Nephron progenitor cell (in vitro differentiated cells): Measurements from ENCODE around the gene BTG4.

Source experiments
- DNase-seq: peaks from one replicate; pipeline ENCODE4 v3.0.0; 2021
- H3K27ac Mint-ChIP-seq: 2 replicates; pipeline ENCODE4 v1.8.0; 2021; ENCODE audit warnings: mild to moderate bottlenecking, moderate library complexity, mixed read lengths
- H3K27me3 Mint-ChIP-seq: 2 replicates; pipeline ENCODE4 v1.8.0; 2021; ENCODE audit warnings: mild to moderate bottlenecking, low read depth, mixed read lengths; ENCODE audit not compliant: poor library complexity
- H3K36me3 Mint-ChIP-seq: 2 replicates; pipeline ENCODE4 v1.8.0; 2021; ENCODE audit warnings: low read depth, mixed read lengths
- H3K4me1 Mint-ChIP-seq: 2 replicates; pipeline ENCODE4 v1.8.0; 2021; ENCODE audit warnings: mixed read lengths
- H3K4me3 Mint-ChIP-seq: 2 replicates; pipeline ENCODE4 v1.8.0; 2021; ENCODE audit warnings: mild to moderate bottlenecking, moderate library complexity, mixed read lengths
- H3K9me3 Mint-ChIP-seq: 2 replicates; pipeline ENCODE4 v1.8.0; 2021; ENCODE audit warnings: mild to moderate bottlenecking, moderate library complexity, mixed read lengths
- TF ChIP-seq, protein P1 (sequence below): fragments of 200-600 bp; sonication (generic); IDR thresholded peaks from 2 replicates; pipeline ENCODE4 v1.5.0; 2021; ENCODE audit warnings: antibody characterized with exemption

The BTG4 gene

DNA sequence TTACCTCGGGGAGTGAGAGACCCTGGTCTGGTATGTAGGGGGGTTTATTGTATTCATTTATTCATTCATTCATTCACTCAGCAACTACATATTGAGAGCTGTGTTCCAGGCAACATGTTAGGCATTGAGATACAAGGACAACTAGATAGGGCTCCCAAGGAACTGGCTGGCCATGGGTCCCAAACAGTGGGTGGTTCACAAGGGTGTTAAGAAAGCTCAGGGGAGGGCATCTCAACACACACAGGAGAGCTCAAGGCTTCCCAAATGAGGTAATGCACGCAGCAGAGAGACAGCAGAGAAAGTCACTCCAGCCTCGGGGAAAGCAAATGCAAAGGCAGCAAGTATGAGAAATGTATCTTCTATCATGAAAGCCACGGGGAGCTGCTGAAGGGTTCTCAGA lies 51.8 kb downstream of the BTG4 start:
- Mint-ChIP-seq H3K9me3 (no peaks in the 10 kb centered on the region), H3K27ac (no peak overlapping the region), H3K4me1 (peaks cover 7% of the 10 kb centered on the region), H3K4me3 (no peak overlapping the region), H3K27me3 (peaks cover 36% of the 10 kb centered on the region), H3K36me3 (no peaks in the 10 kb centered on the region)
- no peak for DNase-seq
- TF ChIP-seq, protein P1, sequence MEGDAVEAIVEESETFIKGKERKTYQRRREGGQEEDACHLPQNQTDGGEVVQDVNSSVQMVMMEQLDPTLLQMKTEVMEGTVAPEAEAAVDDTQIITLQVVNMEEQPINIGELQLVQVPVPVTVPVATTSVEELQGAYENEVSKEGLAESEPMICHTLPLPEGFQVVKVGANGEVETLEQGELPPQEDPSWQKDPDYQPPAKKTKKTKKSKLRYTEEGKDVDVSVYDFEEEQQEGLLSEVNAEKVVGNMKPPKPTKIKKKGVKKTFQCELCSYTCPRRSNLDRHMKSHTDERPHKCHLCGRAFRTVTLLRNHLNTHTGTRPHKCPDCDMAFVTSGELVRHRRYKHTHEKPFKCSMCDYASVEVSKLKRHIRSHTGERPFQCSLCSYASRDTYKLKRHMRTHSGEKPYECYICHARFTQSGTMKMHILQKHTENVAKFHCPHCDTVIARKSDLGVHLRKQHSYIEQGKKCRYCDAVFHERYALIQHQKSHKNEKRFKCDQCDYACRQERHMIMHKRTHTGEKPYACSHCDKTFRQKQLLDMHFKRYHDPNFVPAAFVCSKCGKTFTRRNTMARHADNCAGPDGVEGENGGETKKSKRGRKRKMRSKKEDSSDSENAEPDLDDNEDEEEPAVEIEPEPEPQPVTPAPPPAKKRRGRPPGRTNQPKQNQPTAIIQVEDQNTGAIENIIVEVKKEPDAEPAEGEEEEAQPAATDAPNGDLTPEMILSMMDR, result no peak

DNA sequence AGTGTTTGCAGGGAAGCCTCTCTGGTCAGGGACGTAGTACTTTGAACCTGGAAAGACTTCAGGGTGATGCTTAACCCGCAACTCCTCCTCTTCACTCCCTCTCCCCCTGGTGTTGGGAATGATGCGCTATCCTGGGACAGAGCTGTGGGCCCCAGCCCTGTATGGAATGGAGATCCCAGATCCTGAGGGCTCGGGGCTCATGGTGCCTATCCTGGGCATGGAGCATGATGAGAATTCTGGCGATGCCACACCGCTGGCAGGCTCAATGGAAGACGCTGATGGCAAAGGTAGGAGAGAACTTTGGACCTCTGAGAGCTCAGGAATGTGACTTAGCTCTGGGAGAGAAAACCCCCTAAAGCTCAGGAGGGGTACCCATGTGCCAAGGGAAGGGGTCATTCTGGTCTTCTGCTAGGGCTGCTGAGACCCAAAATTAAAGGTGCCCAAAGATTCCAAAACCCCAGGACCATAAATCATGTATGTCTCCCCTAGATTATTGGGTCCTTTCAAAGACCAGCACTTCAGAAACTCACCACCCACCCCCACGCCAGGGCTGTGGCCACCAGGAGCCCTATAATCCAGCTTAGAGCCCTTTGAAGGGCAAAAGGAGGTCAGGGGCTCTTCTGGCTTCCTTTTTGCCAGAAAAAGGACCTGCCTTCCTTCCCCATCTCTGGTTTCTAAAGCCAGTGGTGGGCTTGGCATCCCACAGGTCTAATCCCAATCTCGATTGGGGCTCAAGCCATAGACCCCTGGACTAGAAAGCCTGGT lies 52.5 kb downstream of the BTG4 start:
- Mint-ChIP-seq H3K4me1 (peaks cover 13% of the 10 kb centered on the region), H3K9me3 (no peaks in the 10 kb centered on the region), H3K27ac (no peak overlapping the region), H3K36me3 (no peaks in the 10 kb centered on the region), H3K27me3 (peaks cover 36% of the 10 kb centered on the region), H3K4me3 (no peak overlapping the region)
- TF ChIP-seq, protein P1, result no peak
- DNase-seq, result no peak

DNA sequence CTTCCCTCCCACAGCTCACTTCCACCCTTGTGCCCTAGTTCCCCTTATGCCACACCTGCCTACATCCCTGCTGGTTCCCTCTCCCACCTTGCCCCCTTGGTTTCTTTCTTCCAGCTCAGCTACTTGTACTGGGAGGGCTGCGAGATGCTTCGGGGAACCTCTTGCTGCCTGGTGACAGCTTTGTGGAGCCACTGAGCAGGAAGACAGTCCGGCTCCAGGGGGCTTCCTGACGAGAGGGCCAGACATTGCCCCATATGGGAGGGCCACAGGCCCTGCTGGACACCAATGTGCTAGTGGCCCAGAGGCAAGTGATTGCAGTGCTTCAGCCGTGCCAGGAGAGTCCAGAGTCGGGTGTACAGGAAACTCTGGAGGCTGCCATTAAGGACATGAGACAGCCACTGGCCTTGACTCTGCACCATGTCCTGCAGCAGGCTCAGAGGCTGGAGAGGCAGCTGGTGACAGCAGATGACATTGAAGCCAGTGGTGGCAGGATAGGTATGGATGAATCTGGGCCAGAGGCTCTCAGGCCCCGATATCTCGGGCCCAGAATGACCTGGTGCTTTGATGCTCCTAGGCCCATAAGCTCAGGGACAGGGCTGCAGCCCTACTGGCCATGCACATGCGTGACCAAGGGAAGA lies 54.3 kb downstream of the BTG4 start:
- no peak overlapping the region for H3K4me3 Mint-ChIP-seq
- H3K9me3 Mint-ChIP-seq, result no peaks in the 10 kb centered on the region
- H3K27ac Mint-ChIP-seq, result no peak overlapping the region
- H3K36me3 Mint-ChIP-seq, result no peaks in the 10 kb centered on the region
- H3K27me3 Mint-ChIP-seq, result peaks cover 35% of the 10 kb centered on the region
- TF ChIP-seq, protein P1, result no peak
- H3K4me1 Mint-ChIP-seq, result peaks cover 13% of the 10 kb centered on the region
- no peak for DNase-seq

DNA sequence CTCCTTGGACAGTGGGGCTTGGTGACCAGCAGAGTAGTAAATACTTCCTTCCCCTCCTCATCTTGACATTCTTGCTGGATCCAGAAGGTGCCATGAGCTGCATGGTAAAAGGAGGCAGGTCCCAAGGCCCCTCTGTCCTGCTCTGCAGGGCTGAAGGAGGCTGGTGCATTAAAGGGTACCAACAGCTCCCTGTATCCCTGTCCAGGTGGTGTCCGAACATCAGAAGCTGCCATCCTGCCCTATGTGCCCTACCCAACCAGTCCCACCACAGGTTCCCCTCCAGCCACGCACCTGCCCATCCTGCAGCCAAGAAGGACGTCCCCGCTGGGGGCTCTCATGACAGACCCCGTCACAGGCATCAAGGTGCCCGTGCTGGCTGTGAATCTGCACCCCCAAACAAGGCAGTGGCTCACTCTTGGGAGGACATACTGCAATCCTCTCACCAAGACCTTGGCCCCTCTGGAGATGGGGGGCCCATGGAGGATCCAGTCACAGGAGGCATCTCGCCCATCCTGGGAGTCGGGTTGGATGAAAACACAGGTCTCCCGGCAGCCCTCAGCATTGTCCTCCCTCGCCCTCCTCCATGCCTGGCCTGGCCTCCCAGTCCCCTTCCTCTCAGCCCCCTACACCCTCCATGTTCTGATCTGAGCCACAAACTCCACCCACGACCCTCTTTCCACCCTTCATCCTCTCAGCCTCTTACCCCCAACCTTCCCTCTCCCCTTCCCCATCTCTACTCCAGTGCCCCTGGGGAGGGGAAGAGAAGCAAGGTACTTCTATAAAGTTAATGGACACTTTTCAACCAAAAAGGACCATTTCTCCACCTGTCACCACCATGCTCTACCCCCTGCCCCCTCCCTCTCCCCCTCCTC lies 55.1 kb downstream of the BTG4 start:
- Mint-ChIP-seq H3K27me3 (peaks cover 38% of the 10 kb centered on the region), H3K9me3 (no peaks in the 10 kb centered on the region), H3K27ac (no peak overlapping the region), H3K4me1 (peaks cover 13% of the 10 kb centered on the region), H3K4me3 (no peak overlapping the region), H3K36me3 (no peaks in the 10 kb centered on the region)
- TF ChIP-seq, protein P1, result no peak
- no peak for DNase-seq

DNA sequence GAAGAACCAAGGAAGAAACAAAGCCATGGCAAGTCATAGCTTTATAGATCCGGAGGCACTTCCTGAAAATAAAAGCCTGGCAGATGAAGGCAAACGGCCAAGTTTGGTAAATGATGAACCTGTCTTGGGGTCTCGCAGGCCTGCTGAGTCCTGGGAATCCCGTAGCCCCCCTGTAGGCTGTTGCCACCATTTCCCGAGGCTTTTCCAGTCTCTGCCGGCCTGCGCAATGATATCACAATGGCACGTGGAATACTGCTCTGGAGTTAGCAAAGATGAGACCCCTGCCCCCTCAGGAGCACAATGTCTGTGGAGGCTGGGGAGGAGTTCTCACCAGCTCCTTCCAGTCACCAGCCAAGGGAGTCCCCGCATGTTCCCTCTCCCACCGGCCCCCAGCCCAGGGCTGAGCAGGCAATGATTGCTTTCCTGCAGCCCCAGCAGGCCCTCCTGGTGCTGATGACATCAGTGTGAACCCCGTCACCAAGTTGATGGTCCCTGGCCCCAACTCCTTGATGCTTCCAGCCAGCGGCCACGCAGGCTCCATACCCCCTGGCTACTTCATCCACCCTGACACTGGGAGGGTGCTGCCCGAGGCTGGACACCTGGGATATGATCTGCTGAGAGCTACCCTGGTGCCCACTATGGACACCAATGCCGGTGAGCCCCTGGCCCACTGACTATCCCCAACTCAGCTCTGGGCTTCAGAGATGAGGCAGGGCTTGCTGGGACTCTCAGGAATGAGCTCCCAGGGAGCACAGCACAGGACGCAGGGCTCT lies 55.9 kb downstream of the BTG4 start:
- DNase-seq, result no peak
- peaks cover 37% of the 10 kb centered on the region for H3K27me3 Mint-ChIP-seq
- H3K36me3 Mint-ChIP-seq, result no peaks in the 10 kb centered on the region
- H3K9me3 Mint-ChIP-seq, result no peaks in the 10 kb centered on the region
- H3K4me1 Mint-ChIP-seq, result peaks cover 11% of the 10 kb centered on the region
- TF ChIP-seq, protein P1, result no peak
- no peak overlapping the region for H3K4me3 Mint-ChIP-seq
- no peak overlapping the region for H3K27ac Mint-ChIP-seq
